Keratinocyte (primary cell): ENCODE data around the gene SSBP2. TPM values are rescaled to one million over a fixed set of nuclear protein-coding genes. Genes with fewer than 3 reads are reported as not detected.

Source experiments
- DNase-seq: peaks from one replicate; pipeline ENCODE4 v3.0.0-alpha.2; 2011; ENCODE audit warnings: low read depth, missing footprints, low spot score
- FAIRE-seq: peaks from 2 replicates; lab custom pipeline; 2011; peaks lifted over from hg19 to GRCh38; lab: Jason Lieb, UNC
- H2AFZ ChIP-seq: 2 replicates; pipeline ENCODE4 v1.6.0; 2012; ENCODE audit warnings: low read length, control low read depth, inconsistent platforms; ENCODE audit not compliant: control insufficient read depth
- H3K27ac ChIP-seq: 2 replicates; pipeline ENCODE4 v1.5.1; 2011; ENCODE audit warnings: low read length; ENCODE audit not compliant: control insufficient read depth, insufficient read depth
- H3K27me3 ChIP-seq: 3 replicates; pipeline ENCODE4 v1.6.0; 2011; ENCODE audit warnings: low read length; ENCODE audit not compliant: control insufficient read depth, insufficient read depth; ENCODE audit errors: extremely low read depth
- H3K36me3 ChIP-seq, 2 experiments: 2 replicates in 1 of 2; 3 replicates in 1 of 2; pipeline ENCODE4 v1.5.1; 2011; ENCODE audit warnings: low read length in 2 of 2, mild to moderate bottlenecking in 1 of 2; ENCODE audit not compliant: control insufficient read depth in 2 of 2, insufficient read depth in 2 of 2; ENCODE audit errors: extremely low read depth in 1 of 2
- H3K4me1 ChIP-seq: 3 replicates; pipeline ENCODE4 v1.5.1; 2011; ENCODE audit warnings: low read length; ENCODE audit not compliant: control insufficient read depth, insufficient read depth; ENCODE audit errors: extremely low read depth
- H3K4me2 ChIP-seq: 3 replicates; pipeline ENCODE4 v1.6.0; 2011; ENCODE audit warnings: low read depth, low read length; ENCODE audit not compliant: control insufficient read depth, insufficient read depth; ENCODE audit errors: extremely low read depth
- H3K4me3 ChIP-seq, 3 experiments: fragments of 200-600 bp in 1 of 3; sonication (generic) in 1 of 3; 2 replicates in 2 of 3; 3 replicates in 1 of 3; pipeline ENCODE4 v1.5.1; 2011 to 2016; ENCODE audit warnings: low read length in 3 of 3, mild to moderate bottlenecking in 3 of 3, control low read depth in 2 of 3, inconsistent platforms in 1 of 3, low read depth in 1 of 3, mixed read lengths in 1 of 3, mixed run types in 1 of 3, moderate library complexity in 1 of 3; ENCODE audit not compliant: control insufficient read depth in 2 of 3, insufficient read depth in 2 of 3; ENCODE audit errors: extremely low read depth in 1 of 3
- H3K79me2 ChIP-seq: 2 replicates; pipeline ENCODE4 v1.6.0; 2012; ENCODE audit warnings: low read length; ENCODE audit not compliant: control insufficient read depth, insufficient read depth
- H3K9ac ChIP-seq: 3 replicates; pipeline ENCODE4 v1.6.0; 2011; ENCODE audit warnings: low read length; ENCODE audit not compliant: control insufficient read depth, insufficient read depth; ENCODE audit errors: extremely low read depth
- H3K9me1 ChIP-seq: 3 replicates; pipeline ENCODE4 v1.6.0; 2011; ENCODE audit warnings: low read length; ENCODE audit not compliant: control insufficient read depth, insufficient read depth; ENCODE audit errors: extremely low read depth
- H3K9me3 ChIP-seq: 2 replicates; pipeline ENCODE4 v1.5.1; 2012; ENCODE audit warnings: low read depth, low read length; ENCODE audit not compliant: control insufficient read depth
- H4K20me1 ChIP-seq: 3 replicates; pipeline ENCODE4 v1.6.0; 2011; ENCODE audit warnings: low read length; ENCODE audit not compliant: control insufficient read depth, insufficient read depth; ENCODE audit errors: extremely low read depth
- EZH2 ChIP-seq: IDR thresholded peaks from one replicate; pipeline ENCODE4 v1.6.1; 2012; ENCODE audit warnings: inconsistent platforms, mild to moderate bottlenecking, low read length, moderate library complexity
- dilution Hi-C: fragments of 300-500 bp; cut with MboI; formaldehyde crosslinking; loops from one replicate; pipeline ENCODE4 v1.7.0; 2020; ENCODE audit warnings: low sequenced_read_pairs; ENCODE audit not compliant: extremely low pct_ligation_motif_present
- polyA plus RNA-seq, 5 experiments: library from polyadenylated mRNA; depleted of rRNA in 3 of 5; stranded (reverse) in 3 of 5; stranded (forward) in 1 of 5; unstranded in 1 of 5; fragments of >200 nt; gene quantifications; 1 replicate in 1 of 5; 2 replicates in 3 of 5; 3 replicates in 1 of 5; pipeline versions ENCODE4 v1.2.1 to v1.2.3, GENCODE V29; 2011 to 2012; ENCODE audit warnings: missing spikeins in 2 of 5, low read depth in 1 of 5, low replicate concordance in 1 of 5
- TF ChIP-seq, protein P1 (sequence below), 3 experiments: IDR thresholded peaks in 1 of 3; conservative IDR thresholded peaks in 1 of 3; optimal IDR thresholded peaks in 1 of 3; 2 replicates in 2 of 3; 3 replicates in 1 of 3; pipeline versions ENCODE3 to v1.5.1; 2011; ENCODE audit warnings: low read length in 3 of 3, mild to moderate bottlenecking in 3 of 3, moderate library complexity in 2 of 3, control low read depth in 1 of 3, inconsistent platforms in 1 of 3; ENCODE audit not compliant: insufficient read depth in 2 of 3; ENCODE audit errors: extremely low read depth in 1 of 3

SSBP2 gene
- polyA plus RNA-seq, 1 donor (not counting 4 experiments of a cell fraction or from before 2014, with no cell fraction given), result 14.6 TPM

DNA sequence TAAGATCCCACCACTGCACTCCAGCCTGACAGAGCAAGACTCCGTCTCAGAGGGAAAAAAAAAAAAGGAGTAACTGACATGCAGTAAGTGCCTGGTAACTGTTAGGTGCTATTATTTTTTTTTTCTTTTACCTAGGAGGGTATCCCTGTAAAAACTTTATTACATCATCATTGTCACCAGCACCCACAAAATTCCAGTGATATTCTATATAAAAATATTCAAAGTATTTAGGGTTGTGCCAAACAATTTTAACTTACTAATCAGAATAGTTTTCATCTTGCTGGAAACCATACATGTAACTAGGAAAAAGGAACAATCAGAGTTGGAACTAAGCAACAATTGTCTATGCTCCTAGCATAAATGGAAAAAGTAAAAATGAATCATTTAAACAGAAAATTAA is 112.4 kb downstream of the SSBP2 start:
- Histone ChIP-seq H3K4me3 (no peak overlapping the region), H3K27me3 (no peaks in the 10 kb centered on the region), H3K36me3 (no peaks in the 10 kb centered on the region), H3K27ac (no peak overlapping the region), H3K4me1 (peaks cover 4% of the 10 kb centered on the region), H3K4me2 (no peak overlapping the region), H3K79me2 (no peaks in the 10 kb centered on the region), H3K9ac (no peak overlapping the region), H2AFZ (no peak overlapping the region), H3K9me3 (no peaks in the 10 kb centered on the region), H4K20me1 (no peaks in the 10 kb centered on the region), H3K9me1 (no peaks in the 10 kb centered on the region)
- dilution Hi-C loops, result no loop called here
- TF ChIP-seq, protein P1, sequence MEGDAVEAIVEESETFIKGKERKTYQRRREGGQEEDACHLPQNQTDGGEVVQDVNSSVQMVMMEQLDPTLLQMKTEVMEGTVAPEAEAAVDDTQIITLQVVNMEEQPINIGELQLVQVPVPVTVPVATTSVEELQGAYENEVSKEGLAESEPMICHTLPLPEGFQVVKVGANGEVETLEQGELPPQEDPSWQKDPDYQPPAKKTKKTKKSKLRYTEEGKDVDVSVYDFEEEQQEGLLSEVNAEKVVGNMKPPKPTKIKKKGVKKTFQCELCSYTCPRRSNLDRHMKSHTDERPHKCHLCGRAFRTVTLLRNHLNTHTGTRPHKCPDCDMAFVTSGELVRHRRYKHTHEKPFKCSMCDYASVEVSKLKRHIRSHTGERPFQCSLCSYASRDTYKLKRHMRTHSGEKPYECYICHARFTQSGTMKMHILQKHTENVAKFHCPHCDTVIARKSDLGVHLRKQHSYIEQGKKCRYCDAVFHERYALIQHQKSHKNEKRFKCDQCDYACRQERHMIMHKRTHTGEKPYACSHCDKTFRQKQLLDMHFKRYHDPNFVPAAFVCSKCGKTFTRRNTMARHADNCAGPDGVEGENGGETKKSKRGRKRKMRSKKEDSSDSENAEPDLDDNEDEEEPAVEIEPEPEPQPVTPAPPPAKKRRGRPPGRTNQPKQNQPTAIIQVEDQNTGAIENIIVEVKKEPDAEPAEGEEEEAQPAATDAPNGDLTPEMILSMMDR (optimal IDR thresholded peaks at IDR 0.05 in 1 of 3, IDR thresholded peaks at IDR 0.05 in 1 of 3, conservative IDR thresholded peaks at IDR 0.05 in 1 of 3; ENCODE audit: extremely low read depth in 1 of 3, insufficient read depth in 2 of 3, low read length in 3 of 3), result no peak
- TF ChIP-seq EZH2, result no peak
- DNase-seq (no peak), FAIRE-seq (no peak)

- Histone ChIP-seq H3K4me2 (no peak overlapping the region), H3K4me1 (no peaks in the 10 kb centered on the region), H3K9me3 (no peaks in the 10 kb centered on the region), H3K36me3 (no peaks in the 10 kb centered on the region), H3K27ac (no peak overlapping the region), H4K20me1 (no peaks in the 10 kb centered on the region), H2AFZ (no peak overlapping the region), H3K9ac (no peak overlapping the region), H3K79me2 (no peaks in the 10 kb centered on the region), H3K9me1 (no peaks in the 10 kb centered on the region), H3K4me3 (no peak overlapping the region), H3K27me3 (no peaks in the 10 kb centered on the region)
- FAIRE-seq (no peak), DNase-seq (no peak)
- dilution Hi-C loops, result no loop called here
- TF ChIP-seq EZH2, result no peak
- TF ChIP-seq, protein P1 (optimal IDR thresholded peaks at IDR 0.05 in 1 of 3, IDR thresholded peaks at IDR 0.05 in 1 of 3, conservative IDR thresholded peaks at IDR 0.05 in 1 of 3; ENCODE audit: extremely low read depth in 1 of 3, insufficient read depth in 2 of 3, low read length in 3 of 3), result no peak
Measured at GRCh38 chr5:81633891-81634290, 117.0 kb downstream of the SSBP2 start.
